ENCODE data around the gene USP2. TPM values are rescaled to one million over a fixed set of nuclear protein-coding genes. Genes with fewer than 3 reads are reported as not detected.

Gene USP2
- total RNA-seq, 1 donor from 2014 or later = 9.7 TPM

- DNase-seq (ENCODE audit: low read depth) = no peak
Measured at GRCh38 chr11:119376197-119376847, 5.2 kb downstream of the USP2 start.

- DNase-seq (ENCODE audit: low read depth) = no peak
Measured at GRCh38 chr11:119375337-119376196, 5.9 kb downstream of the USP2 start.

- DNase-seq (ENCODE audit: low read depth) = no peak
Measured at GRCh38 chr11:119374632-119375336, 6.7 kb downstream of the USP2 start.

- peak; percentile 66 for DNase-seq (ENCODE audit: low read depth)
Measured at GRCh38 chr11:119373921-119374631, 7.4 kb downstream of the USP2 start.

GRCh38 chr11:119373059-119373920 is 8.2 kb downstream of the USP2 start:
- DNase-seq (ENCODE audit: low read depth) = no peak

GRCh38 chr11:119372260-119373058 is 9.0 kb downstream of the USP2 start:
- DNase-seq (ENCODE audit: low read depth) = no peak

- peak; percentile 52 for DNase-seq (ENCODE audit: low read depth)
Measured at GRCh38 chr11:119371778-119372182, 9.7 kb downstream of the USP2 start.

GRCh38 chr11:119371067-119371601 is 10.4 kb downstream of the USP2 start:
- DNase-seq (ENCODE audit: low read depth) = no peak

- DNase-seq (ENCODE audit: low read depth) = peak; percentile 23
Measured at GRCh38 chr11:119370486-119371046, 10.9 kb downstream of the USP2 start.

- peak; percentile 43 for DNase-seq (ENCODE audit: low read depth)
Measured at GRCh38 chr11:119369132-119369925, 12.2 kb downstream of the USP2 start.

- peak; percentile 80 for DNase-seq (ENCODE audit: low read depth)
Measured at GRCh38 chr11:119368121-119369034, 13.1 kb downstream of the USP2 start.

GRCh38 chr11:119367661-119368120 is 13.8 kb downstream of the USP2 start:
- DNase-seq (ENCODE audit: low read depth) = peak; percentile 97

GRCh38 chr11:119366690-119367620 is 14.5 kb downstream of the USP2 start:
- DNase-seq (ENCODE audit: low read depth) = no peak

- no peak for DNase-seq (ENCODE audit: low read depth)
Measured at GRCh38 chr11:119365071-119365591, 16.4 kb downstream of the USP2 start.

GRCh38 chr11:119363851-119364590 is 17.5 kb downstream of the USP2 start:
- no peak for DNase-seq (ENCODE audit: low read depth)
